Activated CD8-positive, alpha-beta memory T cell treated with anti-CD3 and anti-CD28 coated beads, Interleukin-2, amount 50 U/mL, for 1 hour (primary cell): ENCODE results near the gene PAPSS1.
"Not testable (repeated sequence)": the region's sequence is repeated elsewhere in the genome, so short reads cannot be mapped to it uniquely, and the experiment has no call there.

ENCODE experiments used
- DNase-seq: peaks from one replicate; pipeline ENCODE4 v3.0.0-alpha.2; 2020; ENCODE audit errors: extremely low read depth

Gene PAPSS1

GRCh38 chr4:107689912-107690587, 30.0 kb downstream of the PAPSS1 start:
- DNase-seq = no peak

DNA sequence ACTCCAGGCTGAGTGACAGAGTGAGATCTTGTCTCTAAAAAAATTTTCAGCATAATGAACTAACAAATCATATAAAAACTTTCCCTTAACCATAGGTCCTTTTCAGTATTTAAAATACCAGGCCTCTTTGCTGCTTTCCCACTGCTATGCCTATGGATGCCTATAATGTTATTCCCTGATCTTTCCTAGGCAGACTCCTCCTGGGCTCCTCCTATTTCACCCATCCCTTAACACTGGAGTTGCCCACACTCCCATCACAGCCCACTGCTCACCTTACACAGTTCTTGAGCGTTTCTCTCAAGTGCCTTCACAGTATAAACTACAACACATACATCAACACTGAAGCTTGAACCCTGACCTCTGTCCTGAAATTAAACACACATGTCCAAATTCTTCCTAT, 31.6 kb downstream of the PAPSS1 start:
- no peak for DNase-seq

DNA sequence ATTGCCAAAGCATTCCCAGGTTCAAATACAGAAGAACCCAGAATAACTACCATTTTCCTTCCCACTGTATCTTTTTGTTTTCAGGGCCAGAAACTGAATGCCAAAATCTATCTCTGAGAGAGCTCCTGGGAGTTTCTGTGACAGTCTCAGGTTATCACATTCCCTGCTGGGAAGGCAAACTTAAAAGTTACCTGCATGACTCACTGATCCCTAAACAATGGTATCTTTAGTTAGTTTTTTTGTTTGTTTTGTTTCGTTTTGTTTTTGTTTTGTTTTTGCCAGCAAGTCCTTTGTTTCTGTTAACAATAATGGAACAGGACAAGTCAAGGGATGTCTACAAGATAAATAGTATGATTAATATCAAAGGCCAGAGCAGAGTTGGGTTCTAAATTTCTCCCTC, 34.3 kb downstream of the PAPSS1 start:
- DNase-seq = no peak

DNA sequence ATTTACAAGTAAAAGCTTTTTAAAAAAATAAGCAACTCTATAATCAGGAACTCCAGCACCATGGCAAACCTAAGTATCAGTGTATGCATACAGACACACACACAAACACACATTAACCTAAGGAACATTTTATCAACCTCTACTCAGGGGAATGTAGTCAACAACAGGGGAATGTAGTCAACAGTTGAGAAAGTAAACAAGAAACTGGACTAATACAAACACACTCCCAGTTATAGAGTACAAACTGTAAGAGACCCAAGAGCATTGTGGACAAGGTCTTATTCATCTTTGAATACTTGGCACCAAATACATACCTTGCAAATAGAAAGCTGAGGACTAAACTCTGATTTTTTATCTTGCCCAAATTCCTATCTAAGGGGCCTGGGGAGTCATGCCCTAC, 36.2 kb downstream of the PAPSS1 start:
- DNase-seq = no peak

- no peak for DNase-seq
Observed at GRCh38 chr4:107682306-107682705, 37.7 kb downstream of the PAPSS1 start.

DNA sequence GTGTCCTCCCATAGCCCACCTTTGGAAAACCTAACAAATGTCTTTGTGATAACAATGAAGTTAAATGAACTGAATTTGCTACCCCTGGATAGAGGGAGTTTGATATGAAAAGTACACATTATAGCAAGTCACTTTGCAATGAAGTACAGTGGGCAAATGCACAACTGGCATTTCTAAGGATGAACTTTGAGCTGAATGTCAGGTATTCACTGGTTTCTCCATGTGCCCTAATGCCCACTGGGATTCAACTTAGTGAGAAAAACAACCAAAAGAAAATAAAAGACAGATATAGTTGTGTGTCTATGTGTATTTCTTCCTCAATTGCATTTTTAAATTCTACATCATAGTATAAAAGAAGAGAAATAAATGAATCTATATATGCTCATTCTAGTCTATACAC, 51.0 kb downstream of the PAPSS1 start:
- DNase-seq = no peak

GRCh38 chr4:107666134-107666533, 53.9 kb downstream of the PAPSS1 start:
- no peak for DNase-seq

DNA sequence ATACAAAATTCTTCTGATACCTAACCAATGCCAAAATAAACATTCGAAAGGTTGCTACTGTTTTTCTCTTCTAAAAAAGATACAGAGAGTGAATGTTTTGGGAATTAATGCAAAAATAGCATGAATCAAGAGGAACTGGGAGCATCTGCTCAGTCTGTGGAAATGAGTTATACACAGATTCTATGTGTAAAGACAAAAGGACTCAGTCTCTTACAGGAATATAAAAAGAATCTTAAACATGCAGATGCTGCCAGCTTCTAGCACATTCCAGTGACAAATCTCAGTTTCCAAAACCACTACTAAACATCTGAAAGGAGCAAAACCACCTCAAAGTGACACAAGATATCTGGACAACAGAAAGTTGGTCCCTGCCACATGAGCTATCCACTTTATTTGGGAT, 55.0 kb downstream of the PAPSS1 start:
- no peak for DNase-seq

DNA sequence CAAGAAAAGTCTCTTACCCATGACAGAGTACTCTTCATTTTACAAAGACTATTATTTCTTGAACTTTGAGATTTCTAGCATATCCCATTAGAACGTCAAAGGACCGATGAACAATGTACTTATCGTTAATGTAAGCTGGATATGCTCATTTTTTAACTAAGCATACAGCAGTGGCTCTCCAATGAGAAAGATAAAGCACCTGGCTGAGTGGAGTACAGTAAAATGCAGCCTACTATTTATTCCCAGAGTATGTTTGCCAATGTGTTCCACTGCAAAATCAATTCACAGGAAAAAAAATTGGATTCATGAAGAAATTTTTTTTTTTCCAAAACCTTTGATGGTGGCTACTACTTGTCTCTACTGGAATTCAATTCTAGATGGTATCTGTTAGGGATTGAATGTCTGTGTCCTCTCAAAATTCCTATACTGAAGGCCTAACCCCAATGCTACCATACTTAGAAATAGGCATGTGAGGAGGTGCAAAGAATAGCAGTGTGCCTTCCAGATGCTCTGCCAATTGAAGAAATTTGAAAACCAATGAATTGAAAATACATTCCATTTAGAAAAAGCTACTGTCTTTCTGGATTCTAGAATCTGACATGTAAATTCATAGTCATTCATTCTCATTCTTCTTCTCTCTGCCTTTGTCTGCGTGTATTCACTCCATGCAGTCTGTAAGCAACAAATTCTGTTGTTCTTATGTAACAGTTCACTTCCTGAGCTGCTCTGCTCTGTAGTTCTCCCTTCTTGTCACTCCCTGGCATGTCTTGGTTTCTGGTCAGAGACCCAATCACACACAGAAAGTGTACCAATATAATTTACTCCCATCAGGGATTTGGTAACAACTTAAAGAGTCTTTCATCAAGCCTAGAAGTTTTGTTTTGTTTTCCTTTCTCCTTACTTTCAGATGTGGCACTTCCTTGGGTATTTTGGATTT, 61.4 kb downstream of the PAPSS1 start:
- no peak for DNase-seq

- DNase-seq = no peak
Observed at GRCh38 chr4:107655289-107655688, 64.7 kb downstream of the PAPSS1 start.

GRCh38 chr4:107654694-107655093, 65.3 kb downstream of the PAPSS1 start:
- DNase-seq = no peak

- DNase-seq = not testable (repeated sequence)
Observed at GRCh38 chr4:107651408-107651807, 68.6 kb downstream of the PAPSS1 start.

GRCh38 chr4:107650251-107650650, 69.8 kb downstream of the PAPSS1 start:
- DNase-seq = no peak

GRCh38 chr4:107648178-107648991, 71.6 kb downstream of the PAPSS1 start:
- no peak for DNase-seq

GRCh38 chr4:107647591-107647990, 72.4 kb downstream of the PAPSS1 start:
- no peak for DNase-seq

DNA sequence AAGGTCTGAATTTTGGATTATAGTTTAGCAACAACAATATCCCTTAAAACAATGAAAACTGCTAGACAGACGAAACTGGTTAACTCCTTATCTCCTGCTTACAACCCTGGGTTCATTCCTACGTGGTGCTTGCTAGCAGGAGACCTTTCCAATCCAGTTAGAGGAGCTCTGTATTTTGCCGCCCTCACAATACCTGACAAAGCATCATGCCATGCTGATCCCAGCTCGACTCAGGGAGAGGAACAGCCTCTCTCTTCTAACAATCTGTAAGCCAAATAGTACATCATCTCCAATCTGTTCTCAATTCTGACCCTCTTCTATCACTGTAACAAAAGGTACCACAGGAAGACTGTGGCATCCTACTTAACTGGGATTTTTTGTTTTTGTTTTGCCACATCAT, 74.4 kb downstream of the PAPSS1 start:
- DNase-seq = no peak

- no peak for DNase-seq
Observed at GRCh38 chr4:107643021-107643420, 77.0 kb downstream of the PAPSS1 start.

DNA sequence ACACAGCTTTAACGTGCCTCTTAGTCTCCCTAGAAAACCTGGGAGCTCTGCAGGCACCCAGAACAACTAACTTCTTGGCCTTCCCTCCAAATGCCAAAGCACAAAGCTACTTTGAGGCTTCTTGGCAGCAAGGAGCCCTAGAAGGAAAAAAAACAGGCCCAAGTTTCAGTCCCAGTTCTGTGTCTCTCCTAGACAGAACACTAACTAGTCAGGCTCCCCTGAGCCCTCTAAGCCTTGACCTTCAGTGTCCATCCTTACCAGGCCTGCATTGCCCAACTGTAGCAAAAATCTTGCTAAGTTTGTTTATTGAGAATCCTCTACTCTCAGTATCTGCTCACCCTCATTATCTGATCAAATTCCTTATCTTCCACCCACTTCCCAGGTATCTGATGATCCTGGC, 79.2 kb downstream of the PAPSS1 start:
- DNase-seq = no peak

GRCh38 chr4:107640197-107640596, 79.8 kb downstream of the PAPSS1 start:
- no peak for DNase-seq

- DNase-seq = no peak
Observed at GRCh38 chr4:107635735-107636134, 84.3 kb downstream of the PAPSS1 start.

- no peak for DNase-seq
Observed at GRCh38 chr4:107631560-107631959, 88.5 kb downstream of the PAPSS1 start.

DNA sequence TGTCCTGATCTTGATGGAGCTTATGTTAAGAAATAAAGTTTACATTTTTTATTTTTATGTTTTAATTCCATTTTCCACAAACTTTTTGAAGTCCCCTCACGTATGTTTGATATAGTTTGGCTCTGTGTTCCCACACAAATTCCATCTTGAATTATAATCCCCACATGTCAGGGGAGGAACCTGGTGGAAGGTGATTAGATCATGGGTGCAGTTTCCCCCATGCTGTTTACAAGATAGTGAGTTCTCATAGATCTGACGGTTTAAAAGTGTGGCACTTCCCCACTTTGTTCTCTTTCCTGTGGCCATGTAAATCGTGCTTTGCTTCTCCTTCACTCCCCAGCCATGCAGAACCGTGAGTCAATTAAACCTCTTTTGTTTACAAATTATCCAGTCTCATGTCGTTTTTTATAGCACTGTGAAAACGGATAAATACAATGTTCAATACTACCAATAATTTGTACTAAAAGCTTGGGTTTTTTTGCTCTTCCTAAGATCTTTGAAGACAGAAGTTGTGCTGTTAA, 89.8 kb downstream of the PAPSS1 start:
- no peak for DNase-seq
